ENCODE results near the gene SLC35D3.

DNA sequence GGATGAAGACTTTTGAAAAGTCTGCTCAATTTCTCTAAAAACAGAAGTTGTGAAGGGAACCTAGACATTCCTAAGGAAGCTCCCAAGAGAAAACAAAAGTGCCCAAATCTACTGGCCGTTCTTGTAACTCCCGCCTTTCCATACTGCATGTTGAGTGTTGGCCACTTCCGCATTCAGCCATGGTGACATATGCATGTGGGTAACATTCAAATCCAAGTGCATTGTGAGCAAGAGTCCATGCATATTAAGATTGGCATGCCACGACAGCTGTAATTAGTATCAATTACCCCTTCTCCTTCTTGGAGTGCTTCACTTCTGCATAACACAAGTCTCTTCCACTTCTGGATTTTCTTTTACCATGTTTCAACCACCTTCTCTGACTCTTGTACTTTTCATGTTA is 8.4 kb downstream of the SLC35D3 start:
- TF ChIP-seq, protein P1, sequence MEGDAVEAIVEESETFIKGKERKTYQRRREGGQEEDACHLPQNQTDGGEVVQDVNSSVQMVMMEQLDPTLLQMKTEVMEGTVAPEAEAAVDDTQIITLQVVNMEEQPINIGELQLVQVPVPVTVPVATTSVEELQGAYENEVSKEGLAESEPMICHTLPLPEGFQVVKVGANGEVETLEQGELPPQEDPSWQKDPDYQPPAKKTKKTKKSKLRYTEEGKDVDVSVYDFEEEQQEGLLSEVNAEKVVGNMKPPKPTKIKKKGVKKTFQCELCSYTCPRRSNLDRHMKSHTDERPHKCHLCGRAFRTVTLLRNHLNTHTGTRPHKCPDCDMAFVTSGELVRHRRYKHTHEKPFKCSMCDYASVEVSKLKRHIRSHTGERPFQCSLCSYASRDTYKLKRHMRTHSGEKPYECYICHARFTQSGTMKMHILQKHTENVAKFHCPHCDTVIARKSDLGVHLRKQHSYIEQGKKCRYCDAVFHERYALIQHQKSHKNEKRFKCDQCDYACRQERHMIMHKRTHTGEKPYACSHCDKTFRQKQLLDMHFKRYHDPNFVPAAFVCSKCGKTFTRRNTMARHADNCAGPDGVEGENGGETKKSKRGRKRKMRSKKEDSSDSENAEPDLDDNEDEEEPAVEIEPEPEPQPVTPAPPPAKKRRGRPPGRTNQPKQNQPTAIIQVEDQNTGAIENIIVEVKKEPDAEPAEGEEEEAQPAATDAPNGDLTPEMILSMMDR (IDR thresholded peaks at IDR 0.05; ENCODE audit: low read depth, low read length, poor library complexity, severe bottlenecking) = no peak
- TF ChIP-seq EZH2phosphoT487 (IDR thresholded peaks at IDR 0.05; ENCODE audit: borderline replicate concordance, low read length) = no peak
